GM10266 (cell line): Measurements from ENCODE around the gene C2orf66.

Experiments
- DNase-seq: peaks from one replicate; pipeline ENCODE4 v3.0.0; 2012; ENCODE audit errors: extremely low spot score
- CTCF ChIP-seq: IDR thresholded peaks from 2 replicates; pipeline ENCODE4 v1.5.1; 2012; ENCODE audit warnings: mild to moderate bottlenecking, low read depth; ENCODE audit not compliant: control insufficient read depth, insufficient read depth; ENCODE audit errors: missing control alignments

The C2orf66 gene

GRCh38 chr2:196809260-196809659 is at the start of gene C2orf66:
Gene C2orf66 (minus strand): TSS chr2:196809355. CDS start chr2:196809336, 19 bp downstream.
- TF ChIP-seq CTCF = no peak
- DNase-seq = no peak

- TF ChIP-seq CTCF = no peak
- no peak for DNase-seq
These were observed 45.5 kb upstream of the C2orf66 start for GRCh38 chr2:196854629-196855028.

GRCh38 chr2:196853301-196854087 is 44.3 kb upstream of the C2orf66 start:
- DNase-seq = no peak
- TF ChIP-seq CTCF = no peak

- TF ChIP-seq CTCF = no peak
- no peak for DNase-seq
These were observed 41.9 kb upstream of the C2orf66 start for GRCh38 chr2:196851088-196851487.

GRCh38 chr2:196849895-196850294 is 40.7 kb upstream of the C2orf66 start:
- TF ChIP-seq CTCF = peak; percentile 33
- no peak for DNase-seq

- TF ChIP-seq CTCF = no peak
- DNase-seq = no peak
These were observed 37.1 kb upstream of the C2orf66 start for GRCh38 chr2:196846295-196846694.

- no peak for DNase-seq
- TF ChIP-seq CTCF = no peak
These were observed 36.2 kb upstream of the C2orf66 start for GRCh38 chr2:196845371-196845770.
